ENCODE results near the gene SORCS2.

SORCS2 gene

DNA sequence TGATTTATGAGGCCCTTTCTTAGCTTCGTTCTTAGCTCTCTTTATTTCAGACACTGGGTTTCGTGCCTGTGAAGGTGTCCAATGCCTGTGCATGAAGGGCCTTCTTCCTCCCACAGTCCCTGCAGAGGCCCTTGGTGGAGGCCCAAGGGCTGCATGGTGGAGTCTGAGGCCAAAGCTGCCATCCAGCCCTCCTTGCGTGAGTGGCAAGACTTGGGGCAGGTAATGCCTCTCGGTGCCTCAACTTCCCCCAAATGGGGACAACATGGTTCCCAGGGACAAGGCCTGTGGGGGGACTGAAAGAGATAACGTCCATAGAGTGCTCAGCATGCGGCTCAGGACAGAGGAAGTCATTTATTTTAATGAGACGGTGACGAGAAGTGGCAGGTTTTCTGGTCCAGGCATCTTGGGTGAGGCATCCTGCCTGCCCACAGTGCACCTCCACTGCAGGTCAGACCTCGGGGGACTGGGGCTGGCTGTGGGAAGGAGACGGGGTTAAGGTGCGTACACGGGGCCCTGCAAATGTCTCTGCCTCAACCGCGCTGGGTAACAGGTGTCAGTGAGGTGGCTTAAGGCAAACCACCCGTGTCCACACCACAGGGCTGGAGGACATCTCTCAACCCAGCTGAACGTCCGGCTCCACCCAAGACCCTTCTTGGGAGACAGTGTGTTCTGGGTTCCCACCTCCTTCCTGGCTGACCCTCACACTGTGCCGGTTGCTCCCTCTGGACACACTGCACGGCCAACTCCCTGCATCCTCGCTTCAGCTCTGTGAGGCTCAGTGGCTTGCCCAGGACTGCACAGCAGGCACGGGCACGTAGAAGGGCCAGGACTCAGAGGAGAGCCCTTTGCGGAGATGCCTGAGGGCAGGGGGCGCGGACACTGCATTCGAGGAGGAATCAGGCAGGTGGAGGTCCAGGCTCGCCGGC, 191.9 kb downstream of the SORCS2 start:
- no peak for FAIRE-seq

DNA sequence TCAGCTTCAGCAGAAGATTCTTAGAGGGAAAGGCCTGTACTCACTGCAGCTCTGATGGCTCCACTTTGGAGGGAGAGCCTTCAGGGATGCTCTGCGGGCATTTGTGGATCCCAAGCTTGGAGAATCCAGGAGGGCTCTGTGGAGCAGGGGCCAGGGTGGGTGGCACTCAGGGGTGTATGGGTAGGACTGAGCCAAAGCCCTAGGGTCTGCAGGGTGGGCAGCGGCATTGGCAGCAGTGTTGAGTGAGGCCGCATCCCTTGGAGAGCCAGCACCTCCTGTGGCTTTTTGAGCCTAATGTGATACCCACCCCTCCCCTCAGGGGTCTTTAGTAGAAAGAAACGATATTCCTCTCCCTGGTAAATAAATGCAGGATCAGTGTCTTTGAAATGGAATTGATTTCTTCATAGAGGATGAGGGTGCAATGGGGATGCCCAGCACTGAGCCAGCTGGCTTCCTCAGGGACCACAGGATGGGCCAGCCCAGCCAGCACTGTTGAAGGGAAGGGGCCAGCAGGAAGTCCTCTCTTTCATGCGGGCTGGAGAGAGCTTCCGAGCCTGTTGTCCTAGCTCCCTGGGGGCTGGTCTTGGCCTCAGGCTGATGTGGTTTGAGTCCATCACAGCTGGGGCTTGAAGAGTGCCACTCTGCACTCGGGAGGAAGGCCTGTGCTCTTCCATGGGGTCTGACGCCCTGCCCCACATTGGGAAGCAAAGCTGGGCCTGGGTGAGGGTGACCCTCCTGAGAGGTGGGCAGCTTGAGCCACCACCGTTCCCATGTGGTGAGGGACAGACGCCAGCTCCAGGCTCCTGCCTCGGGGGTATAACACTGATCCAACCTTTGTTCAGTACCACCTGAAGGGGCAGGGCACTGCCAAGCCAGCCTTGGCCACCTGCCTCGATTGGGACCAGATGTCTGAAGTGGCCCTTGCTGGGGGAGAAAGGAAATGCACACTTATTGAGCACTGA, 192.9 kb downstream of the SORCS2 start:
- no peak for FAIRE-seq

DNA sequence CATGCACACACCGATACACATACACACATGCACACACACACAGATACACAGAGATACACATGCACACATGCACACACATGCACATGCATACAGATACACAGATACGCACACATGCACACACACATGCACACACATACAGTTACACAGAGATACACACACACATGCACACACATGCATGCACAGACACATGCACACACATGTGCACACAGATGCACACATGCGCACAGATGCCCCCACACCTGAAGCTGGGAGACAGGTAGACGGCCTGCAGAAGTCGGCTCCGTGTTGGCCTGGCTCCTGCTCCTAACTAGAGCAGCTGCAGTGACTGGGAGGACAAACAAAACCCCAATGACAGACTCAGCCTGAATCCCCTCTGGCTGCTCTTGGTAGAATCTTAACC, 195.6 kb downstream of the SORCS2 start:
- no peak for FAIRE-seq

DNA sequence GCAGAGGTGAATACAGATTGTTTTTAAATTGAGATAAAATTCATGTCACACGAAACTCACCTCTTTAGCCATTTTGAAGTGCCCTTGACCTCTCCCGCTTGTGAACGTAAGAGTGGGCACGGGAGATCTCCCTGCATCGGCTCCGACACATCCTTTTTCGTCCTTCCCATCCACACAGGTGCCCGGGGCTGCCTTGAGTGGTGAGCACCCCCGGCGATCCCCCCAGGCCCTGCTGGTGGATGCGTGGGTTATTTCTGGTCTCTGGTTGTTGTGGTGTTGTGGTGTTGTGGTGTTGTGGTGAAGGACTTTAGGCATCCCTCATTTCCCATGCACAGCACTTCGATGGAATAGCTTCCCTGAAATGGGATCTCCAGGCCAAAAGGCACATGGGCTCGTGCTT, 196.3 kb downstream of the SORCS2 start:
- FAIRE-seq: no peak

DNA sequence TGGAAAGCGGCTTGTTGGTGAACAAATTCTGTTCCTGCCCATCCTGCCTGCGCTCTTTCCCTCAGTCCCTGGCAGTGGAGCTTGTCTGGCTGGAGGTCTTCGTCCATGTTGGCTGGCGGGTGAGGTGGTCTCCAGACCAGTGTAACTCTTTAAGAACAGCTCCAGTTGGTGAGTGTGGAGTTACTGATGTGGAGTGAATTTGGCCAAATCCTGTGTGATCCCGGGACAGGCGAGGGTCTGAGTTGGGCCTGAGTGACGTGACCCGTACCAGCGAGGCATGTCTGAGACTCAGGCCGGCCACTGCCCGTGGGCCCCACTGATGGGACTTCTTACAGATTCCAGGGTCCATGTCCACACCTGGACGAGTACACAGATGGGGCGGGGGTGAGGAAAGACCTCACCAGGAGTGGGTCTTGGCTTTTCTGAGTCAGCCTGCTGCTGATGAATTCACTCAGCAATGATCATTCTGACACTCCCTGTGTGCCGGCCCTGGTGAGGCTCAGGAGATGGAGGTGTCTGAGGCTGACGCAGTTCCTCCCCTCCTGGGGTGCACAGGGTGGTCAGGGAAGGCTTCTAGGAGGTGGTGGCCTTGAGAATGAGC, 196.9 kb downstream of the SORCS2 start:
- FAIRE-seq: no peak

DNA sequence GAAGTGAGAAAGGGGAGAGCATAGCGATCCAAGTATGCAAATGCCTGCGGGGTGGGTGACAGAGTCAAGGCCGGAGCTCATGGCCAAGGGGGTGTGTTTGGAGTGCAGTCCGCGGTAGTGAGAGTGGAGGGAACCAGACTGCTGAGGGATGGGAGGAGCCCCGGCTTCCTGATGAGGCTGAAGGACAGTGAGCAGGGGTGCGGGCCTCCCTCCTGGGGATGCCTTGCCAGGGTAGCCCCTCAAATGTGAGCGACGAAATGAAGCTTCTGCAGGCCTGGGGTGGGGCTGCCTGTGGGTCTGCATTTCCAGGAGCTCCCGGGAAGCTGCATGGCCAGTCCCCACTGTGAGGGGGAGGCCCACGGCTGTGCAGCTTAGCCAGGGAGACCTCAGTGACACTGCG, 197.4 kb downstream of the SORCS2 start:
- FAIRE-seq: no peak

DNA sequence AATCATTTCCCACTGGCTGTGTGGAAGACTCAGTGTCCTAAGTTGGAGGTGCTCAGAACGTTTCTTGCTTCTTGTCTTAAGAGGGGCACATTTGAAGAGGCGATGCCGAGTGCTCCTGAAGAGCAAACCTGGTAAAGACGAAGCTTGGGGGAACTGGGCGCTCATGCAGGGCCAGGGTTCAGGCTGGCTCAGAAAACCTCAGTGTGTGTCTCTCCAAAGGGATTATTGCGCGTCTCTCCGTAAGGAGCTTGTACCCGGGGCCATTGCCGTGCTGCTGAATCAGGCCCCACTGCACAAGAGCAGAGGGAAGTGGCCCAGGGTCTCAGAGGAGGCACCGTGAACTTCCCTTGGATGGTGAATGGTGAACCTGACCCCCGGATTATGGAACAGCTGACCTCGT, 198.0 kb downstream of the SORCS2 start:
- no peak for FAIRE-seq

DNA sequence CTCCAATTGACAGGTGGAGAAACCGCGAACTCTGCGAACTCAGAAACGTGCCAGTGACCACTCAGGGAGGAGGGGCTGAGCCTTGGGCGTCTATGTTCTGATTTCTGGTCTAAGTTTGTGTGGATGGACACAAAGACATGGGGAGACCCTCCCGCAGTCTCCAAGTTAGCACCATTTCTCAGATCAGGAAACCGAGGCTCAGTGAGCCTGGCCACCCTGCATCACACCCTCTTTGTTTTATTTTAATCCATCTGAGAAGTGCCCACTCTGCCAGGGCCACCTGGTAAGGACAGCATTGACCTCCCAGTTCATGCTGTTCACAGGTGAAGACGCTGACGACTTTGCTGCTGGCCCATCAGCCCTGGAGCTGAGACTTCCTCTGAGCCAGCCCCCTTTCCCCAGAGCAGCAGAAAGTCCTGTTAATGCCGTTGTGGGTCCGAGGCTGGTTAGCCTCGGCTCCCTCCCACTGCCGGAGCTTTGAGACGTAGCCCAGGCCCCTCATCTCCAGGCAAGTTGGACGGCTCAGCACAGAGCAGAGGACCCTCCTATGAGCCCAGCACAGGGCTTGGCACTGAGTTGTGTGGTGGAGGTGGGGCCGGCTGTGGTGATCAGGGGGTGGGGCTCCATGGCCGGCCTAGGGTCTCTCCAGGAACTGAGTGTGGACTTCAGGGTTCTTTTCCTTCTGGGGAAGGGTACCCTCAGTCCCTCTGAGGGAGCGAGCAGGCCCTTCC, 198.7 kb downstream of the SORCS2 start:
- FAIRE-seq: no peak

DNA sequence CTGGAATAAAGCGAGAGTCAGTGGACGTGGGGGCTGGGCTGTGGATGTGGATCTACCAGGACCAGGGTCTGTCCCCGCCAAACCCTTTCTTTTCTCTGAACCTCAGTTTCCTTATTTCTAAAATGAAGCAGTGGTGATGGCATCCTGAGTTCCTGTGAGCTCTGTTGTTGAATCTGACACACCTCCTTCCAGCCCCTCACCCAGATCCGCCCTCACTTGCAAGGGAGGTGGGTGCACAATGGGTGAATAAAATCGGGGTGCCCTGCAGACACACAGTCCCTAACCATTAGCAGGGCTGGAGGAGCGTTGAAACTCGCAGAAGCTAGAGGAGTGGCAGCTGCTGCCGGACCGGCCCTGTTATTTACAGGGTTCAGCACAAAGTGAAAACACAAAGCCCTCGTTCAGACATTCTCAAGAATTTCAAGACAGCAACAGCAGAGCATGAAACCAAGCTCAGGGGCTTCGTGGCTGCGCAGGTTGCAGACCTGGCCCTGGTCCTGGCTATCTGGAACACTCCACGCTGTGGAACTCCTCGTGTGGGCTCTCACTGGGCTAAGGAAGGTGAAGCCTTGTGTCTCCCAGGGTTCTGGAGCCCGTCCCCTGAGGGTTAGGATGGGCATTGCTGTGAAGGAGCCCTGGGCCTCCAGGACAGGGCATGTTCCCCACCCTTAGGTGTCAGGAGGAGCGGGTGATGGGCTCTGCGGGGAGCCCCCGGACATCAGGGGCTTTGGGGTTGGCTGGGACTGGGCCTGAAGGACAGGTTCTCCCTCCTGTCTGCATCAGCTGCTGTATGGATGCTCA, 199.5 kb downstream of the SORCS2 start:
- no peak for FAIRE-seq

DNA sequence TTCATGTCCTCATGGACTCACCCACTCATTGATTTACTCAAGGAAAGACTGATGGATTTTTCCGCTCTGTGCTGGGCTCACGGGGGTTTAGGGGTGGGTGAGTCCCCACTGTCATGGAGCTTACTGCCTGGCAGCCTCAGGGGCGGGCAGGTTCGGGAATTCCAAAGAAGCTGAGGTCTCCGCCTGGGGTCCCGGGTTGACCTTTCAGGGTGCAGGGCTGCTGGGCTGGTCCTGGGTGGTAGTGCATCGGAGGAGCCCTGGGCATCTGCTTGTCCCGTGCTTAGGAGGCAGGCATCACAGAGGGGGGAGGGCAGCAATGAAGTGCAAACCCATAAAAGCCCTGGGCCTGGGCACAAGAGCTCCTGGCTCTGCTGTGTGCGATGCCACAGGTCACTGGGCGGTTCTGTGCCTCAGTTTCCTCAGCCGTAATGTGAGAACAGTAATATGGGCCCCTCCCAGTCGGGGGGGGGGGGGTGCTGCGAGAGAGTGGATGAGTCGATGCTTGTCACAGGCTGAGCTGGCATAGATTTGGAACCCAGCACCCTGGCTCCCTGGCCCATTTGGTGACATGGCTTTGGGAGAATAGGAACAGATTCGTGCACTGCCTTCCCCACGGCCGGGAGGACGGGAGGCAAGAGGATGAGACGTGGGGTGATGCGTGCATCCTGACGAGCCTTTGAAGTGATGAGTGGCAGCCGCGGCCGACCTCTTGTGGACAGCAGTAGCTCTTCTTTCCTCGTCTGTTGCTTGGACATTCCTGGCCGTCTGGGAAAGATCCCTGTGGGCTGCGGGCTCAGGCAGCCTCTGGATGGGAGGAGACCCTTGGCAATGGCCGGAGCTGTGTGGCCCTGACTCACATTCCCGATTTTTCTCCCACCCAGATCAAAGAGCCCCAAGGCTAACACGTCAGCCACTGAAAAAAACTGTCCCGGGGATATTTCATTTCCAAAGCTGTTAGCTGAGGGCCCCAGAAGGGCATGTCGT, 200.4 kb downstream of the SORCS2 start:
- FAIRE-seq: no peak

DNA sequence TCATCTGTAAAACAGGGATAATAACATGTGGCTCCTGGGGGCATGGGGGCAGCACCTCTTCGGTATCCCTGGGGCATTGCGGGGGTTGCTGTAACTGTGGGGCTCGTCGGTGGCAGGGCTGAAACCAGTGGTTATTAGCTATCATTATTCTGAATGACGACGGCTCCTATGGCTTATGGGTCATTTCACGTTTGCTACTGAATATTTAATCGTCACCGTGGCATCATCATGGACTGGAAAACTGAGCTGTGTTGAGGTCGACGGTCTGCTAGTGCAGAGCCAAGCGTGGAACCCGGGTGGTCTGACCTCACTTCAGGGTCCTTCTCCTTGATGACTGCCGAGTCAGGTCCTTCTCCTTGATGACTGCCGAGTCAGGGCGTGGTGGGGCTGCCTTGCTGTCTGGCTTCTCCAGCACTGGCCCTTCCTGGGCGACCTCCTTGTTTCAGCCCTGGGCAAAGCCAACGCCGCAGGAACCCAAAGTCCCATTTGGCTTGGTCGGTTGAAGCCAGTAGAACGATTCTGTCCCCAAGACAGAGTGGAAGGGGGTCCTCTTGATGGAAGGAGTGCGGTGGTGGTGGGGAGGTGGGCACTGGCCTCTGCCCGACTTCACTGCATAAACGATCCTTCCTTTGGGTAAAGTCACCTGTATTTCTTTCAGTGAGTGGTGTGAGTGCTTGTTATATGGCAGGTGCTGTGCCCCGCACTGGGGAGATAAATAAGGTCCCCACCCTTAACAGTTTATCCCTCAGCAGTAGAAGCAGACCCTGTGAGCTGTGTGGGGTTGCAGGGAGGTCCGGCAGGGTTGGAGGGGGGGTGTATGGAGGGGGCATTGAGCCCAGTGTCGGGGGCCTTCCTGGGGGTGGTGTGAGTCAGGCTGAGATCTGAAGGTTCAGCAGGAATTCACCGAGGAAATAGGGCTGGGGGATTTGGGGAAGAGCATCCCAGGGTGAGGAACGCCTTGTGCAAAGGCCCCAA, 201.6 kb downstream of the SORCS2 start:
- FAIRE-seq: no peak

DNA sequence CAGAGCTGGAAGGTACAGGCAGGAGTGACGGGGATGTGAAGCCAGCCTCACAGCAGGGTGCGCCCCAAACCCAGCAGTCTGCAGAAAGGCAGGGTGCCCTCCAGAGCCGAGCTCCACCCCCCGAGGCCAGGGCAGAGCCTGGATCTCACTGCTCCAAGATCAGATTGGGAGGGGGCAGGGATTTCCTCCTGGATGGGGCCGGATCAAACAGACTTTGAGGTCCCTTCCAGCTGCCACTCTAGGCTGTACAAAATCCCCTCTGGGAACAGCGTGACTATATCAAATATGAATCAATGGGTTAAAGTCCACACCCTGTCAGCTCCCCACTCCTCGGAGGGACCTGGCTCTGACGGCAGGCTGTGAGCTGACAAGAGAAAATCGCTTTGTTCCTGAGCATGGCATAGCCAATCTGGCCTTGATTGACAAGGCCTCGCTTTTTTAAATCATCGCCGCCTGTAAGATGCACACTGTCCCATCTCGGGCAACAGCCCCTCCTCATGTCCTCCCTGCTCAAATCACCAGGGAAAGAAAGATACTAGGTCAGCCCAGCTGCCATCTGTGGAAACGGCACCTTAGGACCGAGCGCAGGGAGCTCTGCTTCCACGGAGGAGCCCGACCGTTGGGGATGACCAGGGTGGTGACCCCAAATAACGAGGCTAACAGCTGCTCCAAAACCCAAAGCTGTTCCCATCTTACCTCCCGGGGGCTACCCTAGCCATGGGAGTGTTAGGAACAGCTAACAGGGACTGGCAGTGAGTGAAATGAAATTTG, 202.5 kb downstream of the SORCS2 start:
- no peak for FAIRE-seq

DNA sequence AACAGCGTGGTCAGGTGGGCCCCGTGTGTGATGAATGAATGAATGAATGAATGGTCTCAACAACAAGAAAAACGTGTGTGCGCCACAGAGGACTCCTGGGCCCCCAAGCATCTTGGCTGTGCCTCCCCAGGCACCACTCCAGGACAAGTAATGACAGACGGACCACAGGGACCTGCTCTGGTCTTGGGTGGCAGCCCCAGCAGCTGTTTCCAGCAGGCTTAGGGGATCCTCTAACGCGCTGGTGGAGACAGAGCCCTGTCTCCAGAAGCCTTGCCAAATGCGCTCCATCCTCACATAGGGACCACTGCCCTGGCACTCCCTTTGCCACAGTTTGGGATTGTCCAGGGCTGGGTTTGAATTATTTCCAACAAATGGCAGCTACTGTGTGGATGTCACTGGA, 203.3 kb downstream of the SORCS2 start:
- FAIRE-seq: no peak

DNA sequence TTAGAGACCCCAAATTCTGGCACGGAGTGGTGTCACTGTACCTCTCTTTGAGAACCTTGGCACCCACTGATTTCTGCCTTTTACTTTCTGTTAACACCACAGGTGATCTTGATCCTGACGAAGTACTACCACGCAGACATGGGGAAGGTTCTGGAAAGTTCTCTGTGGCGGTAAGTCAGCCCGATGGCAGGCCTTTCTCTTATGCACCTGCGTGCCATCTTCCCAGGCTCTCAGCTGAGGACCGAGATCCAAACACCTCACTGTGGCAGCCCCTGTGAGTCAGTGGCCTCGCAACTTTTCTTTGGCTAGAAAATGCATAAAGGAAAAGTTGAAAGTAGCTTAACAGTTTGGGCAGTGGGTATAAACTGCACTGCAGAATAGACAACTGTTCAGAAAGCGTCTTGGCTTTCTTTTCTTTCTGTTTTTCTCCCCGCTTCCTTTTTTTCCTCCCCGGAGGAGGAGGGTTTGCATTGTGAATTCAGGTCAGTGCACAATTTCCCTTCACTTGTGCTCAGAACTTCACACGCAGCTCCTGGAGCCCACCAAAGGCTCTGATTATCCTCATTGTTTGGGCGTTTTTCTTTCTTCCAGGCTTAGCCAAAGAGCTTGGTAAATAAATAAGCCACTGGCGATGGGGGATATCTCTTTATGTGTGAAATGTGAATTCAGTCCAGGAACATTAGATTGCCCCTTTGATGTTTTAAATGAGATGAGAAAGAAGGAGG, 204.0 kb downstream of the SORCS2 start:
- FAIRE-seq: no peak

DNA sequence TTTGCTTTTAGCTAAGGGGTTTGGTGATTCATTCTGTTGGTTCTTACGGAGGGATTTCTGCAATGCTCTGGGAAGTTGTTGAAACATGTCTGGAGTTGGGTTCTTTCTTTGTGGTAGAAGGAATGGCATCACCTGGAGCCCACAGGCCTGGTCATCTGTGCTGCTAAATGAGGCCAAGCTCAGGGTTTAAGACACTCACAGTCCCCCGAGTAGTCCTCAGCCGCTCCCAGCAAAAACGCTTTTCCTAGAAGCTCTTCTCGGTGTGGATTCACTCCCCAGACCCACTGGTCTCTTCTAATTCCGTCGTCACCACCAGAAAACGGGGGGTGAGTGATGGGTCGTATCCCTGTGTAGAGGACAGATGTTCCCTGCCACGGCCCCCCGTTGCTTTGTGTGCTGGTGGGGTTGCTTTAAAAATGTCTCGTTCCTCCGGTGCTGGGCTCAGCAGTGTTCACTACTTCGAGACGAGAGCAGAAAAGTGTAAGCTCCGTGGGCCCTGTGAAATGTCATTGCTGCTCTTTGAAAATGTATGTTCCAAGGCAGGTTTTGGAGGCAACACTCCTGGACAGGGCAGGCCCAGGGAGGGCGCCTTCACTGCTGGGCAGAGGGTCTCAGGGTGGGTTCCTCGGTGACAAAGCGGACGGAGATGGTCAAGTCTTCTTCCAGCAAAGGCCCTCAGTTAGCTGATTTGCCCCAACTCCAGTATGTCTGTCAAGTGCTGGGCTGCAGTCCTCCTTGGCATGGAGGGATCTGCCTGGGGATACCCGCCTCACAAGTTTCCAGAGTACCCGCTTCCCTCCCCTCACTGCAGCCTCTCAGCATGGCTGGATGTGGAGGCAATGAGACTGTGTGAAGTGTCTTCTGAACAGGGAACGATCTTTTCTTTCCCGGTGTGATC, 205.1 kb downstream of the SORCS2 start:
- FAIRE-seq: no peak

DNA sequence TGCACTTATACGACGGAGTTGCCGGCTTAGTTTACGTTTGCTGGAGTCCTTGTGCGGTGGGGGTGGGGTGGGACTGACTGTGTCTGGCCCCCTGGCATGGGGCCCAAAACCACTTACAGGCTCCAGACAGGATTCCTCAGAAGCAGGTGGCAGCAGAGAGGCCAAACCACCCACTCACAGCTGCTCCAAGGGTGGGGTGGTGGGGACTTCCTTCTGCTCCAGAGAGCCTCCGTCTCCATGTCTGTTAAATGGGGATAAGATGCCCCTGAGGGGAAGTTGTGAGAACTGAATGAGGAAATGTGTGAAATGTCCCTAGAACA, 205.7 kb downstream of the SORCS2 start:
- no peak for FAIRE-seq
